Measurements from ENCODE around the gene PGF.

DNA sequence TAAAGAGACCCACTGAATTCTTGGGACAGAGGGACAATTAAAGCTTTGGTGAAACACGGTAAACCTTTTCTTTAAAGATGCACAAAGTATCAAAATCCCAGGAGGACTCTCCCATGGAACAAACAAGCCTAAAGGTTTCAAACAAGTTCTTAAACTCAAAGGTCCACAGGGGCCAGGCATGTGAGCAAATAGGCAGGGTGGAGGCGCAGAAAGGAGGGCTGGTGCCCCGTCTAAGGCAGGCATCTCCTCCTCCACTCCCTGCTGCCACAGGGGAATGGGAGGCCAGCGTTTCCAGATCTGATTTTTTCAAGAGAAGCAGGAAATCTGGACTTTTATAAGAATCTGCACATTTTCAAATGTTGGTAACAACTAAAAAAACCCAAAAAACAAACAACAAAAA, 40.0 kb downstream of the PGF start:
- TF ChIP-seq, protein P1, sequence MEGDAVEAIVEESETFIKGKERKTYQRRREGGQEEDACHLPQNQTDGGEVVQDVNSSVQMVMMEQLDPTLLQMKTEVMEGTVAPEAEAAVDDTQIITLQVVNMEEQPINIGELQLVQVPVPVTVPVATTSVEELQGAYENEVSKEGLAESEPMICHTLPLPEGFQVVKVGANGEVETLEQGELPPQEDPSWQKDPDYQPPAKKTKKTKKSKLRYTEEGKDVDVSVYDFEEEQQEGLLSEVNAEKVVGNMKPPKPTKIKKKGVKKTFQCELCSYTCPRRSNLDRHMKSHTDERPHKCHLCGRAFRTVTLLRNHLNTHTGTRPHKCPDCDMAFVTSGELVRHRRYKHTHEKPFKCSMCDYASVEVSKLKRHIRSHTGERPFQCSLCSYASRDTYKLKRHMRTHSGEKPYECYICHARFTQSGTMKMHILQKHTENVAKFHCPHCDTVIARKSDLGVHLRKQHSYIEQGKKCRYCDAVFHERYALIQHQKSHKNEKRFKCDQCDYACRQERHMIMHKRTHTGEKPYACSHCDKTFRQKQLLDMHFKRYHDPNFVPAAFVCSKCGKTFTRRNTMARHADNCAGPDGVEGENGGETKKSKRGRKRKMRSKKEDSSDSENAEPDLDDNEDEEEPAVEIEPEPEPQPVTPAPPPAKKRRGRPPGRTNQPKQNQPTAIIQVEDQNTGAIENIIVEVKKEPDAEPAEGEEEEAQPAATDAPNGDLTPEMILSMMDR (conservative IDR thresholded peaks at IDR 0.05): no peak
- no peak for TF ChIP-seq ZFX (IDR thresholded peaks at IDR 0.05)
